NCI-H1930 (cell line): ENCODE results near the gene RIPOR3.
A peak's percentile ranks its signal among the peaks of the same experiment; 100 is the strongest.

Experiments
- DNase-seq, 2 experiments: peaks; one replicate each; lab custom pipeline; 2025; lab: John Stamatoyannopoulos, UW

Gene RIPOR3

GRCh38 chr20:50589548-50590347 lies 101.6 kb downstream of the RIPOR3 start:
- no peak for DNase-seq

GRCh38 chr20:50588034-50588736 lies 103.2 kb downstream of the RIPOR3 start:
- DNase-seq, result peak in 1 of 2 experiments; percentile 72

GRCh38 chr20:50587291-50587961 lies 103.9 kb downstream of the RIPOR3 start:
- no peak for DNase-seq

GRCh38 chr20:50586531-50587232 lies 104.7 kb downstream of the RIPOR3 start:
- DNase-seq, result no peak

- DNase-seq, result no peak
Measured at GRCh38 chr20:50585678-50586077, 105.7 kb downstream of the RIPOR3 start.

GRCh38 chr20:50585214-50585613 lies 106.1 kb downstream of the RIPOR3 start:
- no peak for DNase-seq

GRCh38 chr20:50584687-50585086 lies 106.7 kb downstream of the RIPOR3 start:
- DNase-seq, result no peak

GRCh38 chr20:50583442-50584150 lies 107.7 kb downstream of the RIPOR3 start:
- no peak for DNase-seq

GRCh38 chr20:50582591-50583234 lies 108.6 kb downstream of the RIPOR3 start:
- DNase-seq, result no peak

- DNase-seq, result no peak
Measured at GRCh38 chr20:50582092-50582491, 109.2 kb downstream of the RIPOR3 start.

- DNase-seq, result no peak
Measured at GRCh38 chr20:50580842-50581544, 110.3 kb downstream of the RIPOR3 start.

- peak in 1 of 2 experiments; percentile 23 for DNase-seq
Measured at GRCh38 chr20:50580016-50580747, 111.2 kb downstream of the RIPOR3 start.

GRCh38 chr20:50579511-50579910 lies 111.8 kb downstream of the RIPOR3 start:
- DNase-seq, result no peak

GRCh38 chr20:50578778-50579165 lies 112.6 kb downstream of the RIPOR3 start:
- DNase-seq, result no peak

- DNase-seq, result no peak
Measured at GRCh38 chr20:50578061-50578777, 113.1 kb downstream of the RIPOR3 start.

- no peak for DNase-seq
Measured at GRCh38 chr20:50577175-50578018, 113.9 kb downstream of the RIPOR3 start.

GRCh38 chr20:50575865-50576720 lies 115.2 kb downstream of the RIPOR3 start:
- DNase-seq, result peak in 1 of 2 experiments; percentile 31
